Activated CD4-positive, alpha-beta T cell treated with anti-CD3 and anti-CD28 coated beads, Interleukin-2, amount 50 U/mL, for 24 hours (primary cell): ENCODE measurements around the gene XIRP2.

Experiments used
- DNase-seq, 2 donors: peaks; one replicate each; pipeline ENCODE4 v3.0.0-alpha.2; 2020; ENCODE audit warnings: low read depth in 1 of 2, low spot score in 1 of 2

Gene XIRP2

GRCh38 chr2:167132906-167133555, 244.8 kb downstream of the XIRP2 start:
- DNase-seq = no peak

GRCh38 chr2:167133614-167134013, 245.3 kb downstream of the XIRP2 start:
- DNase-seq = no peak

- no peak for DNase-seq
Observed at GRCh38 chr2:167134381-167135072, 246.2 kb downstream of the XIRP2 start.

DNA sequence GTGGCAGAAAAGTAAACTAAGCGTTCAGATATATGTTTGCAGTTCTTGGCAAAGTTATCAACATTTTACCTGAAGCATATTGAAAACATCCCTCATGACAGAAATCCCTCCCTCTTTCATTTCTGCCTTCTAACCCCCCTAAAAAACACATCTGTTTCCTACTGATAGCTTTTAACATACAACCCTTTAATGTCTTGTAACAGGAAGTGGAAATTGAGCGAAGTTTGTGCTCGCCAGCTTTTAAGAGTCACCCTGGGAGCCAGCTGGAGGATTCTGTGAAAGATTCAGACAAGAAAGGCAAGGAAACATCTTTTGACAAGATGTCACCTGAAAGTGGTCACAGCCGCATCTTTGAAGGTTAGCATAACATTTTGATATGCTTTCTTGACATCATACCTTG, 247.4 kb downstream of the XIRP2 start:
- DNase-seq = no peak

GRCh38 chr2:167136879-167137596, 248.8 kb downstream of the XIRP2 start:
- no peak for DNase-seq

- no peak for DNase-seq
Observed at GRCh38 chr2:167140330-167140729, 252.1 kb downstream of the XIRP2 start.

DNA sequence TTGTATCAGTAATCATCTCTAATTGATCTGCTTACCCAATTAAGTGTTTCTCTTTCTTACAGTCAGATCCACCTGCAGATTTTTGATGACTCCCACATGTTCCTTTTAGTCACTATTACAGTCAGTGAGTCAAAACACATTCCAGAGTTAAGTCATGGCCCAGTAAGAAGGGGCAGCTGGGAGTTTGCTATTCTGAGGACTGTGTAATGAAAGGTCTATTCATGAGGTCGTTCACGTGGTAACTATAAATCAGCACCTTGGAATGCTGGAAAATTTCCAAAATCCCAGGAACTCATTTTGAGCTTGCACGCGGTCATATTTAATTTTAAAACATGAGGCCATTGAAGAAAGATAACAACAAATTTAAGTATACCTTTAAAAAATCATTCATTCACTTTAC, 252.5 kb downstream of the XIRP2 start:
- DNase-seq = no peak

- DNase-seq = no peak
Observed at GRCh38 chr2:167142554-167142953, 254.3 kb downstream of the XIRP2 start.

DNA sequence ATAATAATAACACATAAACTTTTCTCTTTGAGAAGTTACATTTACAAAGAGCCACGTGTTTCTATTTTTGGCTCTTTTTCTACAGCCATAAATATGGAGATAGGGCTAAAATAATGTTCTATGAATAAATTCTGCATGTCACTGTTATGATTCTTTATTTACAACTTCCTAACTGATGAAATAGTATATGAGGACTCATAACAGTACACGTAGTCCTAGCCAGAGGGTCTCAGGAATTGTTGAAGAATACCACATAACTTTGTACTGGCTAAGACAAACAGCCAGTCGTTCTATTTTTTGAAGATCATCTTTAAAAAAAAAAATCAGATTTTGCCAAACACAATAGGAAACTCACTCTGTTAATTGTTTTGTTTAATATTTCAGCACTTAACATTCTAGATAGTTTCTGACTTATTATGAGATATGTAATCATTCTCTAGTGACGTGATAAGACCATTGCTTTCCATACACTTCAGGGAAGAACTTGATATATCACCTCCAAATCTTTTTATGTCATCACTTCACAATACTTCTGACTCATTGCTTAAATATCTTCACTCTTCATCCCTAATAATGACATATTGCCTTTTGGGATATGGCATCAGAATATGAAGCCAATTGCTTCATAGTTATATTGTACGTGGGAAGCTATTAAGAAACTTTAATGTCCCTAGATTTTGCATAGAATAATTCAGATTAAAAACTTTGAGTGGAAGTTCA, 256.1 kb downstream of the XIRP2 start:
- no peak for DNase-seq

GRCh38 chr2:167147271-167147941, 259.1 kb downstream of the XIRP2 start:
- DNase-seq = no peak

DNA sequence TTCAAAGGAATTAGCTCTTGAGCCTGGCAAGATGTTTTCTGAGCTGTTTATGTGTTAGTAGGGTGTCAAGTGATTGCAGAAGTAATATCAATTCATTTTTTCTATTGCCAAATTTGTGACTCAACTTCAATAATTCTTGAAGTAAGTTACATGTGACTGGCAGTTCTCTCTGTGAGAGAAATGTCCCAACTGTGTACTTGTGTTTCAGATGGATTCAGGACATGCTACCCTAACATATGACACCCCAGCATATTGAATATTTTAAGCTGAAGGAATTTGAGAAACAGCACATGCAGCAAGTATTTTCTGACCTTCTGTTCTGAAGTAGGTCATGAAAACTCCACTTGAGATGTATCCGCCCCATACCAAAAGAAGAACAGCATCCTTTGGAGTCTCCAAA, 263.6 kb downstream of the XIRP2 start:
- DNase-seq = no peak

GRCh38 chr2:167157523-167157922, 269.2 kb downstream of the XIRP2 start:
- no peak for DNase-seq

DNA sequence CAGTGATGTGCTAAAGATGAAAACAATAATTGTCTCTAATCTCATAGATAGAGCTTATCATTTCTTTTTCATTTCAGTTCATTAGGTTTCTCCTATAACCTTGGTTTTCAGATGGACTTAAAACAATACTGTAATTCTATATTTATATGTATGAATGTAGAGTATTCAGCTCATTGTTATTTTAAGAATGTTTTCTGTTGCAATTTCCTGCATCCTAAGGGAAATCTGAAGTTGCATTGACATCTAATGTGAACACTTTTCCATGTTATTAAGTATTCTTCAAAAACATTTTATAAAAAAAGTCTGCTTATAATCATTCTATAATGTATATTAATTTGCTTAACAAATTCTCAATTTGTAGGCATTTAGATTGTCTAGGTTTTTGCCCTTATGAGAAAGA, 288.9 kb downstream of the XIRP2 start:
- no peak for DNase-seq

DNA sequence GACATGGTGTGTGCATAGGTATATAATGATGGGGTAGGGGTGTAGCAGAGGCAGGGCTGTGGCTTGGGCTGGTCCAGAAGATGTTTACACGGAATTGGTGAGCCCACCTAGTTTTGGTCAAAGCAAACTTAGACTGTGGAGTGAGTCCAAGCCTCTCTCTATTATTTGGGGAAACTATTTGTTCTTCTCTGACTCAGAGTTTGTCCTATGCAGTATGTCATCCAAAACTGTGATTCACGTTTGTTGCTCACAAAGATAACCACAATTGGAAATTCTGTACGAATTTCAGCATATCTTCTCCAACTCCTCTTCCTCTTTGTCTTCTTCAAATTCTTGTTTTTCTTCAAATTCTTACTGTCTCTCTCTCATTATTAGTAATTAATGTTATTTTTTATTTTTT, 292.9 kb downstream of the XIRP2 start:
- DNase-seq = no peak

DNA sequence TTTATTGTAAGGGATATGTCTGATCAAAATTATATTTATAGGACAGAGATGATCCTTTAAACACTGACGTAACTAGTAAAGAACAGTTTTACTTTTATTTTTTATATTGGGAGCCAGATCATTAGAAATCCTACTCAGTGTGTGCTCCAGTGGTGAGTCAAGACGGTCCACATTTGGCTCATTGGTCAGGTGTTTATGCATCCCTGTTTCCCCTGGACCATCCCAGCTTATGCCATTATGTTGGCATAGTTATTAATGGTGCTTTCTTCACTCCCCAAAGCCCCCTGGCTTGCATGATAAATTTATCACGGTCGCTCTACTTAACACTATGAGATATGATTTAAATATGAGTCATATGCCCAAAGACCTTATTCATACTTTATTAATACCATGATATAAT, 293.4 kb downstream of the XIRP2 start:
- DNase-seq = no peak

- DNase-seq = no peak
Observed at GRCh38 chr2:167182403-167182802, 294.1 kb downstream of the XIRP2 start.

GRCh38 chr2:167183931-167184330, 295.7 kb downstream of the XIRP2 start:
- DNase-seq = no peak

DNA sequence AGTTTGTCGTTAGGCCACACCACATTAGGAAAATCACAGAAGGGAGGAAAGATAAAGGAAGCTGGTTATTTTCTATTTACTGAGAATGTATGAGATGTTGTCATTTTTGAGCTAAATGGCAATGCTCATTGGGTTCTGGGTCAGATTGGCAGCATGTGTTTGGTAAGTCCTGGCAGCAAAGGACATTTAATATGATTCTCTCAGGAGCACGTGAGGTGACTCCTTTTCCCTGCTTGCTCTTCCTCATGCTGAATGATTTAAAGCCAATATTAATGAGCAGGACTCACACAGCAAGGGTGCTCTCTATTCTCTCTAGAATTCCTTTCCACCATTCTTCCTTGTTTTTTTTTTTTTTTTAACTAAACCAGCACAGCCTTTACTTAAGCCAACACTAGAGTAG, 298.2 kb downstream of the XIRP2 start:
- no peak for DNase-seq

GRCh38 chr2:167187049-167187727, 298.9 kb downstream of the XIRP2 start:
- no peak for DNase-seq
